NT2/D1 (cell line): ENCODE measurements around the gene SLC10A3.

Experiments used
- DNase-seq: peaks from one replicate; pipeline ENCODE4 v3.0.0-alpha.2; 2011; ENCODE audit warnings: low read depth, low spot score
- H3K27me3 ChIP-seq: 2 replicates; pipeline ENCODE4 v1.6.0; 2011; ENCODE audit warnings: mild to moderate bottlenecking; ENCODE audit not compliant: insufficient read length, insufficient read depth
- H3K36me3 ChIP-seq: 2 replicates; pipeline ENCODE4 v1.6.1; 2011; ENCODE audit warnings: mild to moderate bottlenecking, low read length, mixed read lengths; ENCODE audit not compliant: insufficient read depth, insufficient read length
- H3K4me1 ChIP-seq: 2 replicates; pipeline ENCODE4 v1.5.1; 2011; ENCODE audit not compliant: insufficient read depth, insufficient read length
- H3K4me3 ChIP-seq: 2 replicates; pipeline ENCODE4 v1.5.1; 2011; ENCODE audit warnings: low read depth; ENCODE audit not compliant: insufficient read length
- H3K9ac ChIP-seq: 2 replicates; pipeline ENCODE4 v1.6.0; 2011; ENCODE audit warnings: low read depth; ENCODE audit not compliant: insufficient read length
- H3K9me3 ChIP-seq: 2 replicates; pipeline ENCODE4 v1.5.1; 2011; ENCODE audit warnings: mild to moderate bottlenecking, low read length; ENCODE audit not compliant: insufficient read depth
- SUZ12 ChIP-seq: IDR thresholded peaks from 2 replicates; pipeline ENCODE4 v1.6.1; 2011; ENCODE audit not compliant: insufficient read length, insufficient read depth; ENCODE audit errors: extremely low read depth
- YY1 ChIP-seq: IDR thresholded peaks from 2 replicates; pipeline ENCODE4 v1.6.1; 2011; ENCODE audit not compliant: insufficient read length, insufficient read depth
- ZNF274 ChIP-seq: IDR thresholded peaks from 2 replicates; pipeline ENCODE4 v1.6.1; 2011; ENCODE audit warnings: mild to moderate bottlenecking, low read depth, low read length

Gene SLC10A3

DNA sequence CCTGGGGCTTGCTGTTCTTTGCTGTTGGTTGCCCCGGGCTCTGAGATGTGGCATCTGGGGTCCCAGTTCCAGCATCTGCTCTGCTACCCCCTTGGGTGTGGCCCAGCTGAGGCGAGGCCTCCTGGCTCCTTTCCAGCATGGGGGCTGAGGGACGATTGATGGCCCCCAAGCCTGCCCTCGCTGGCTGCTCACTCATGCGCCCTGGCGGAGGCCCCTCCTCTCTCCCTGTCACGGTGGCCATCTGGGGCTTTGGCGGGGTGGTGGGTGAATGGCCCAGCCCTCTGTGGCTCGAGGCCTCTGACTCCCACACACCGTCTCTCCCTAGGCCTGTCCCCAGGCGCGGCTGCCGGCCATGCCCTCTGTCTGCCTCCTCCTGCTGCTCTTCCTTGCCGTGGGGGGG, 30.6 kb downstream of the SLC10A3 start:
- no peak for DNase-seq
- H3K27me3 ChIP-seq = no peaks in the 10 kb centered on the region
- peaks cover 21% of the 10 kb centered on the region for H3K36me3 ChIP-seq
- TF ChIP-seq SUZ12 (no peak), ZNF274 (no peak), YY1 (no peak)
- H3K9ac ChIP-seq = no peak overlapping the region
- no peaks in the 10 kb centered on the region for H3K4me1 ChIP-seq
- no peaks in the 10 kb centered on the region for H3K9me3 ChIP-seq
- H3K4me3 ChIP-seq = no peak overlapping the region

- TF ChIP-seq YY1 = no peak
- TF ChIP-seq SUZ12 = no peak
- no peak for TF ChIP-seq ZNF274
- peak overlapping the region; percentile 67 for H3K9ac ChIP-seq
- no peak for DNase-seq
- H3K4me1 ChIP-seq = no peaks in the 10 kb centered on the region
- H3K27me3 ChIP-seq = no peaks in the 10 kb centered on the region
- H3K4me3 ChIP-seq = peak overlapping the region; percentile 54
- peaks cover 16% of the 10 kb centered on the region for H3K36me3 ChIP-seq
- H3K9me3 ChIP-seq = no peaks in the 10 kb centered on the region
Observed at GRCh38 chrX:154458954-154459778, 31.3 kb downstream of the SLC10A3 start.

GRCh38 chrX:154458116-154458953, 32.1 kb downstream of the SLC10A3 start, which contains the start of gene PLXNA3:
Gene PLXNA3, plus strand, starts transcription at chrX:154458281. Its CDS starts 1,903 bp downstream, at chrX:154460184.
- TF ChIP-seq SUZ12 = no peak
- no peak for TF ChIP-seq YY1
- no peak for TF ChIP-seq ZNF274
- no peak for DNase-seq
- Histone ChIP-seq H3K4me3 (peak within 1 kb of the TSS; percentile 54), H3K36me3 (peaks cover 16% of the 10 kb centered on the region), H3K27me3 (no peaks in the 10 kb centered on the region), H3K4me1 (no peaks in the 10 kb centered on the region), H3K9me3 (no peaks in the 10 kb centered on the region), H3K9ac (peak within 1 kb of the TSS; percentile 67)

- Histone ChIP-seq H3K4me1 (no peaks in the 10 kb centered on the region), H3K9ac (no peak overlapping the region)
- no peak for DNase-seq
Observed at GRCh38 chrX:154457491-154458115, 32.8 kb downstream of the SLC10A3 start.

GRCh38 chrX:154452823-154453222, 37.6 kb downstream of the SLC10A3 start:
- TF ChIP-seq ZNF274 = no peak
- TF ChIP-seq SUZ12 = no peak
- TF ChIP-seq YY1 = no peak
- Histone ChIP-seq H3K9me3 (no peaks in the 10 kb centered on the region), H3K9ac (no peak overlapping the region), H3K4me3 (no peak overlapping the region), H3K4me1 (no peaks in the 10 kb centered on the region), H3K27me3 (no peaks in the 10 kb centered on the region), H3K36me3 (peaks cover 24% of the 10 kb centered on the region)
- no peak for DNase-seq

More at GRCh38 chrX:154457491-154458115, 32.8 kb downstream of the SLC10A3 start:
- H3K27me3 ChIP-seq = no peaks in the 10 kb centered on the region
- peaks cover 19% of the 10 kb centered on the region for H3K36me3 ChIP-seq
- TF ChIP-seq YY1 (no peak), SUZ12 (no peak), ZNF274 (no peak)
- no peak overlapping the region for H3K4me3 ChIP-seq
- H3K9me3 ChIP-seq = no peaks in the 10 kb centered on the region

DNA sequence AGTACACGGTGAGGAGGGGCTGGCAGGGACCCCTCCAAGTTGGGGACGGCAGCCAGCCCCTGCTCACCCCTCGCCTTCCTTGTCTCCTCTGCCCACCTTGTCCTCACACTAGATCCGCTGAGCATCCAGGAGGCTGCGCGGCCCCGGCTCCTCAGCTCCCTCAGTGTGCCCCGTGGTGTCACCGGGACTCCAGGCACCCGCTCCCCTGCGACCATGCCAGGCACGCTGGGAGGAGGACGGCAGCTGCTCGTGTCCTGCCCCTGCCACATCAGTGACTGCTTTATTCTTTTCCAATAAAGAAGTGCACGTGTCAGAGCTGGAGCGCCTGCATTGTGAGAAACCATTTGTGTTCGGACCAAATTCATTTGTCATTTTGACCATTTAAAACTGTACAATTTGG, 40.1 kb downstream of the SLC10A3 start:
- TF ChIP-seq SUZ12 (no peak), YY1 (no peak), ZNF274 (no peak)
- Histone ChIP-seq H3K4me1 (no peaks in the 10 kb centered on the region), H3K9me3 (no peaks in the 10 kb centered on the region), H3K4me3 (no peak overlapping the region), H3K9ac (no peak overlapping the region), H3K27me3 (no peaks in the 10 kb centered on the region), H3K36me3 (peaks cover 43% of the 10 kb centered on the region)
- DNase-seq = no peak

- H3K27me3 ChIP-seq = no peaks in the 10 kb centered on the region
- no peak for TF ChIP-seq YY1
- TF ChIP-seq SUZ12 = no peak
- TF ChIP-seq ZNF274 = no peak
- peaks cover 43% of the 10 kb centered on the region for H3K36me3 ChIP-seq
- H3K4me3 ChIP-seq = no peak overlapping the region
- no peaks in the 10 kb centered on the region for H3K9me3 ChIP-seq
- DNase-seq = no peak
- H3K4me1 ChIP-seq = no peaks in the 10 kb centered on the region
- H3K9ac ChIP-seq = no peak overlapping the region
Observed at GRCh38 chrX:154449618-154450017, 40.8 kb downstream of the SLC10A3 start.
